Stimulated activated CD4-positive, alpha-beta T cell treated with anti-CD3 and anti-CD28 coated beads, Interleukin-4, amount 100 ng/mL, for 48 hours (primary cell): ENCODE measurements around the gene MAN2A1.
"Not testable (repeated sequence)": the region's sequence is repeated elsewhere in the genome, so short reads cannot be mapped to it uniquely, and the experiment has no call there.

Experiments used
- DNase-seq, 2 donors: peaks; one replicate each; pipeline ENCODE4 v3.0.0-alpha.2; 2020; ENCODE audit warnings: low read depth in 2 of 2

MAN2A1 gene

GRCh38 chr5:109756543-109757185 is 66.9 kb downstream of the MAN2A1 start:
- no peak for DNase-seq

GRCh38 chr5:109757490-109757889 is 67.8 kb downstream of the MAN2A1 start:
- no peak for DNase-seq

GRCh38 chr5:109759306-109759705 is 69.6 kb downstream of the MAN2A1 start:
- DNase-seq: no peak

- DNase-seq: not testable (repeated sequence)
Observed at GRCh38 chr5:109760130-109760529, 70.4 kb downstream of the MAN2A1 start.

GRCh38 chr5:109762821-109763220 is 73.1 kb downstream of the MAN2A1 start:
- DNase-seq: no peak

GRCh38 chr5:109767184-109767995 is 77.7 kb downstream of the MAN2A1 start:
- no peak for DNase-seq

- DNase-seq: no peak
Observed at GRCh38 chr5:109767997-109768396, 78.3 kb downstream of the MAN2A1 start.

- DNase-seq: no peak
Observed at GRCh38 chr5:109769597-109770291, 80.0 kb downstream of the MAN2A1 start.

- no peak for DNase-seq
Observed at GRCh38 chr5:109775130-109775529, 85.4 kb downstream of the MAN2A1 start.

- no peak for DNase-seq
Observed at GRCh38 chr5:109779036-109779735, 89.5 kb downstream of the MAN2A1 start.

GRCh38 chr5:109784687-109785086 is 95.0 kb downstream of the MAN2A1 start:
- DNase-seq: no peak

GRCh38 chr5:109786206-109786855 is 96.6 kb downstream of the MAN2A1 start:
- DNase-seq: no peak

GRCh38 chr5:109788596-109788995 is 98.9 kb downstream of the MAN2A1 start:
- no peak for DNase-seq

- DNase-seq: no peak
Observed at GRCh38 chr5:109792613-109793012, 102.9 kb downstream of the MAN2A1 start.

GRCh38 chr5:109803854-109804253 is 114.1 kb downstream of the MAN2A1 start:
- no peak for DNase-seq

- DNase-seq: no peak
Observed at GRCh38 chr5:109805472-109805871, 115.7 kb downstream of the MAN2A1 start.

GRCh38 chr5:109805883-109806282 is 116.2 kb downstream of the MAN2A1 start:
- no peak for DNase-seq

GRCh38 chr5:109812698-109813097 is 123.0 kb downstream of the MAN2A1 start:
- DNase-seq: no peak

GRCh38 chr5:109816732-109817131 is 127.0 kb downstream of the MAN2A1 start:
- DNase-seq: no peak

- DNase-seq: no peak
Observed at GRCh38 chr5:109819878-109820277, 130.2 kb downstream of the MAN2A1 start.

GRCh38 chr5:109823597-109823996 is 133.9 kb downstream of the MAN2A1 start:
- DNase-seq: no peak

GRCh38 chr5:109825450-109825849 is 135.7 kb downstream of the MAN2A1 start:
- no peak for DNase-seq
